ENCODE data around the gene RAB3A. TPM values are rescaled to one million over a fixed set of nuclear protein-coding genes. Genes with fewer than 3 reads are reported as not detected.
"Not testable (repeated sequence)": the region's sequence is repeated elsewhere in the genome, so short reads cannot be mapped to it uniquely, and the experiment has no call there.

RAB3A gene
- total RNA-seq, 2 donors from 2014 or later: 3.5 to 4.2 TPM

- Histone ChIP-seq H3K27ac (peak overlapping the region; percentile 18), H3K4me1 (peaks cover 21% of the 10 kb centered on the region)
- intact Hi-C loops (cut with DNase I): no loop called here
These were observed 43.3 kb downstream of the RAB3A start for GRCh38 chr19:18160493-18160970.

DNA sequence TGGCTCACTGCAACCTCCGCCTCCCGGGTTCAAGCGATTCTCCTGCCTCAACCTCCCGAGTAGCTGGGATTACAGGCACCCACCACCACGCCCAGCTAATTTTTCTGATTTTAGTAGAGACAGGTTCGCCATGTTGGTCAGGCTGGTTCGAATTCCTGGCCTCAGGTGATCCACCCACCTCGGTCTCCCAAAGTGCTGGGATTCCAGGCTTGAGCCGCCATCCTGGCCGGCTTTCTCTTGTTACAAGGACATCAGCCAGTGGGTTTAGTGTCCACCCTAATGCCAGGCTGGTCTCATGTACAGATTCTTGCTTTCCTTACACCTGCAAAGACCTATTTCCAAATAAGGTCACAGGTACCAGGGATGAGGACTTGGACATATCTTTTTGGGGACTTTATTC lies 44.0 kb downstream of the RAB3A start:
- DNase-seq: no peak
- Histone ChIP-seq H3K9me3 (no peaks in the 10 kb centered on the region), H3K4me1 (peaks cover 24% of the 10 kb centered on the region), H3K27ac (no peak overlapping the region), H3K36me3 (no peaks in the 10 kb centered on the region), H3K4me3 (no peak overlapping the region), H3K9ac (ENCODE audit: low read depth in 2 of 2, low read length in 2 of 2) (no peak overlapping the region), H3K27me3 (no peaks in the 10 kb centered on the region)
- intact Hi-C loops (cut with DNase I): no loop called here
- TF ChIP-seq CTCF (IDR thresholded peaks at IDR 0.05): no peak

More at GRCh38 chr19:18160493-18160970, 43.3 kb downstream of the RAB3A start:
- H3K9me3 ChIP-seq: no peaks in the 10 kb centered on the region
- DNase-seq: no peak
- peak overlapping the region; percentile 72 to 77 for H3K9ac ChIP-seq (ENCODE audit: low read depth in 2 of 2, low read length in 2 of 2)
- H3K36me3 ChIP-seq: no peaks in the 10 kb centered on the region
- no peak for TF ChIP-seq CTCF (IDR thresholded peaks at IDR 0.05)
- peak overlapping the region; percentile 36 for H3K4me3 ChIP-seq
- H3K27me3 ChIP-seq: no peaks in the 10 kb centered on the region

DNA sequence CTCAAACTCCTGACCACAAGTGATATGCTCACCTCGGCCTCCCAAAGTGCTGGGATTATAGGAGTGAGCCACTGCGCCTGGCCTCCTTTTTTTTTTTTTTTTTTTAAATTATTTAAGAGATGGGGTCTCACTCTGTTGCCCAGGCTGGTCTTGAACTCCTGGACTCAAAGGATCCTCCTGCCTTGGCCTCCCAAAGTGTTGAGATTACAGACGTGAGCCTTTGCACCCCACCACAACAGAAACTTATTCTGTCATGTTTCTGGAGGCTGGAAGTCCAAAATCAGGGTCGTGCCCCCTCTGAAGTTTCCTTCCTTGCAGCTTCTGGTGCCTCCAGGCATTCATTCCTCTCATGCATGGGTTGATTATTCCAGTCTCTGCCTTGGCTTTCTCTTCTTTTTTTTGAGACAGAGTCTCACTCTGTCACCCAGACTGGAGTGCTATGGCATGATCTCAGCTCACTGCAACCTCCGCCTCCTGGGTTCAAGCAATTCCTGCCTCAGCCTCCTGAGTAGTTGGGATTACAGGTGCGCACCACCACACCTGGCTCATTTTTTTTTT lies 44.7 kb downstream of the RAB3A start:
- H3K27ac ChIP-seq; H3K9me3 ChIP-seq; H3K9ac ChIP-seq (ENCODE audit: low read depth in 2 of 2, low read length in 2 of 2); H3K4me3 ChIP-seq; DNase-seq; H3K27me3 ChIP-seq; H3K36me3 ChIP-seq; intact Hi-C loops (cut with DNase I): not testable (repeated sequence)
- H3K4me1 ChIP-seq: peaks cover 29% of the 10 kb centered on the region

DNA sequence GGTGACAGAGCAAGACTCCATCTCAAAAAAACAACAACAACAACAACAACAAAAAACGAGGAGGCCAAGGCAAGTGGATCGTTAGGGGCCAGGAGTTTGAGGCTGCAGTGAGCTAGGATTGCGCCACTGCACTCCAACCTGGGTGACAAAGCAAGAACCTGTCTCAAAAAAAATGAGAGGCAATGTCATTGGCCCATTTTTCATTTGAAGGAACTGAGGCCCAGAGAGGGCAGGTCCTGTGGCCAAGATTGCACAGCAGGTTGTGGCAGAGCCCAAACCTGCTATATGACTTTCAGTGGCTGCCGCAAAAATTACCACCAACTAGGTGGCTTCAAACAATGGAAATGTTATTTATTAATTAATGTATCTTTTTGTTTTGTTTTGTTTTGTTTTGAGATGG lies 45.4 kb downstream of the RAB3A start:
- Histone ChIP-seq H3K4me1 (peaks cover 35% of the 10 kb centered on the region), H3K27me3 (no peaks in the 10 kb centered on the region), H3K9ac (ENCODE audit: low read depth in 2 of 2, low read length in 2 of 2) (no peak overlapping the region), H3K27ac (no peak overlapping the region), H3K36me3 (no peaks in the 10 kb centered on the region), H3K4me3 (no peak overlapping the region), H3K9me3 (no peaks in the 10 kb centered on the region)
- TF ChIP-seq CTCF (IDR thresholded peaks at IDR 0.05): no peak
- intact Hi-C loops (cut with DNase I): no loop called here
- DNase-seq: no peak

- Histone ChIP-seq H3K36me3 (no peaks in the 10 kb centered on the region), H3K4me3 (no peak overlapping the region), H3K27ac (peak overlapping the region; percentile 16), H3K9me3 (no peaks in the 10 kb centered on the region), H3K9ac (ENCODE audit: low read depth in 2 of 2, low read length in 2 of 2) (peak overlapping the region; percentile 19 to 70), H3K27me3 (no peaks in the 10 kb centered on the region), H3K4me1 (peaks cover 35% of the 10 kb centered on the region)
- intact Hi-C loops (cut with DNase I): no loop called here
- no peak for DNase-seq
- TF ChIP-seq CTCF (IDR thresholded peaks at IDR 0.05): no peak
These were observed 46.3 kb downstream of the RAB3A start for GRCh38 chr19:18157465-18158063.

GRCh38 chr19:18156841-18157464 lies 46.9 kb downstream of the RAB3A start:
- H3K4me3 ChIP-seq: no peak overlapping the region
- H3K9me3 ChIP-seq: no peaks in the 10 kb centered on the region
- DNase-seq: peak; percentile 96
- peaks cover 36% of the 10 kb centered on the region for H3K4me1 ChIP-seq
- H3K27me3 ChIP-seq: no peaks in the 10 kb centered on the region
- intact Hi-C loops (cut with DNase I): no loop called here
- H3K36me3 ChIP-seq: no peaks in the 10 kb centered on the region
- peak overlapping the region; percentile 73 for H3K27ac ChIP-seq
- peak overlapping the region; percentile 54 to 70 for H3K9ac ChIP-seq (ENCODE audit: low read depth in 2 of 2, low read length in 2 of 2)
- no peak for TF ChIP-seq CTCF (IDR thresholded peaks at IDR 0.05)
